ENCODE measurements around the gene RNF150.

The RNF150 gene

GRCh38 chr4:141144207-141144606, 10.9 kb upstream of the RNF150 start:
- CTCF ChIA-PET: no interaction called here
- no peaks in the 10 kb centered on the region for H3K9me3 Mint-ChIP-seq
- DNase-seq: no peak
- no peak overlapping the region for H3K27ac Mint-ChIP-seq
- H3K36me3 Mint-ChIP-seq: no peaks in the 10 kb centered on the region
- no peaks in the 10 kb centered on the region for H3K4me1 Mint-ChIP-seq
- H3K27me3 Mint-ChIP-seq: peaks cover 4% of the 10 kb centered on the region
- H3K4me3 Mint-ChIP-seq: no peak overlapping the region

- no peak for DNase-seq
- CTCF ChIA-PET: no interaction called here
- Mint-ChIP-seq H3K27me3 (peaks cover under 1% of the 10 kb centered on the region), H3K4me1 (no peaks in the 10 kb centered on the region), H3K9me3 (no peaks in the 10 kb centered on the region), H3K4me3 (no peak overlapping the region), H3K36me3 (no peaks in the 10 kb centered on the region), H3K27ac (no peak overlapping the region)
These were observed 9.2 kb upstream of the RNF150 start for GRCh38 chr4:141142423-141142822.

GRCh38 chr4:141140391-141141200, 7.3 kb upstream of the RNF150 start:
- H3K27ac Mint-ChIP-seq: no peak overlapping the region
- H3K4me3 Mint-ChIP-seq: no peak overlapping the region
- H3K4me1 Mint-ChIP-seq: no peaks in the 10 kb centered on the region
- peaks cover 3% of the 10 kb centered on the region for H3K27me3 Mint-ChIP-seq
- no peaks in the 10 kb centered on the region for H3K36me3 Mint-ChIP-seq
- CTCF ChIA-PET: interaction anchor here (0.9 kb wide), 1 partner anchor 11 kb away, joined by 4 read pairs; no protein-coding TSS in a partner anchor
- DNase-seq: no peak
- no peaks in the 10 kb centered on the region for H3K9me3 Mint-ChIP-seq

- no peak overlapping the region for H3K27ac Mint-ChIP-seq
- peak overlapping the region; percentile 13 for H3K4me3 Mint-ChIP-seq
- no peaks in the 10 kb centered on the region for H3K36me3 Mint-ChIP-seq
- DNase-seq: no peak
- CTCF ChIA-PET: interaction anchor here (0.9 to 2.1 kb wide), 5 partner anchors 12 to 1707 kb away, joined by 3 to 5 read pairs (median 4); no protein-coding TSS in a partner anchor
- no peaks in the 10 kb centered on the region for H3K9me3 Mint-ChIP-seq
- H3K27me3 Mint-ChIP-seq: peaks cover 59% of the 10 kb centered on the region
- H3K4me1 Mint-ChIP-seq: peaks cover 12% of the 10 kb centered on the region
These were observed 1.0 kb upstream of the RNF150 start for GRCh38 chr4:141133999-141134995.

- peak; percentile 21 for DNase-seq
These were observed 542 bp downstream of the RNF150 start for GRCh38 chr4:141132709-141133145.

GRCh38 chr4:141132072-141132708, 1.1 kb downstream of the RNF150 start:
- Mint-ChIP-seq H3K27ac (no peak overlapping the region), H3K9me3 (no peaks in the 10 kb centered on the region), H3K27me3 (peaks cover 62% of the 10 kb centered on the region), H3K4me1 (peaks cover 12% of the 10 kb centered on the region), H3K36me3 (no peaks in the 10 kb centered on the region), H3K4me3 (peak overlapping the region; percentile 22)
- CTCF ChIA-PET: interaction anchor here (0.6 kb wide), 1 partner anchor 1524 kb away, joined by 3 read pairs; no protein-coding TSS in a partner anchor
- DNase-seq: no peak

More at GRCh38 chr4:141132709-141133145, 542 bp downstream of the RNF150 start:
- H3K27ac Mint-ChIP-seq: no peak overlapping the region
- peaks cover 12% of the 10 kb centered on the region for H3K4me1 Mint-ChIP-seq
- no peaks in the 10 kb centered on the region for H3K9me3 Mint-ChIP-seq
- CTCF ChIA-PET: interaction anchor here (0.6 to 2.1 kb wide), 3 partner anchors 192 to 1524 kb away, joined by 3 to 5 read pairs (median 3); no protein-coding TSS in a partner anchor
- H3K4me3 Mint-ChIP-seq: no peak overlapping the region
- H3K36me3 Mint-ChIP-seq: no peaks in the 10 kb centered on the region
- peaks cover 62% of the 10 kb centered on the region for H3K27me3 Mint-ChIP-seq

GRCh38 chr4:141131723-141132071, 1.6 kb downstream of the RNF150 start:
- no peaks in the 10 kb centered on the region for H3K9me3 Mint-ChIP-seq
- H3K27ac Mint-ChIP-seq: no peak overlapping the region
- peak overlapping the region; percentile 22 for H3K4me3 Mint-ChIP-seq
- peaks cover 62% of the 10 kb centered on the region for H3K27me3 Mint-ChIP-seq
- CTCF ChIA-PET: no interaction called here
- peaks cover 12% of the 10 kb centered on the region for H3K4me1 Mint-ChIP-seq
- DNase-seq: no peak
- no peaks in the 10 kb centered on the region for H3K36me3 Mint-ChIP-seq

- no peak overlapping the region for H3K4me3 Mint-ChIP-seq
- CTCF ChIA-PET: no interaction called here
- no peak for DNase-seq
These were observed 2.2 kb downstream of the RNF150 start for GRCh38 chr4:141130947-141131605.

GRCh38 chr4:141127884-141128283, 5.4 kb downstream of the RNF150 start:
- CTCF ChIA-PET: no interaction called here
- no peaks in the 10 kb centered on the region for H3K9me3 Mint-ChIP-seq
- H3K36me3 Mint-ChIP-seq: no peaks in the 10 kb centered on the region
- no peak for DNase-seq
- H3K27ac Mint-ChIP-seq: no peak overlapping the region
- H3K4me3 Mint-ChIP-seq: no peak overlapping the region
- H3K4me1 Mint-ChIP-seq: peaks cover 6% of the 10 kb centered on the region
- H3K27me3 Mint-ChIP-seq: peaks cover 37% of the 10 kb centered on the region

More at GRCh38 chr4:141130947-141131605, 2.2 kb downstream of the RNF150 start:
- Mint-ChIP-seq H3K4me1 (peaks cover 12% of the 10 kb centered on the region), H3K9me3 (no peaks in the 10 kb centered on the region), H3K27me3 (peaks cover 62% of the 10 kb centered on the region), H3K27ac (no peak overlapping the region), H3K36me3 (no peaks in the 10 kb centered on the region)

GRCh38 chr4:141126769-141127168, 6.5 kb downstream of the RNF150 start:
- no peak for DNase-seq
- H3K36me3 Mint-ChIP-seq: no peaks in the 10 kb centered on the region
- H3K4me3 Mint-ChIP-seq: no peak overlapping the region
- peaks cover 26% of the 10 kb centered on the region for H3K27me3 Mint-ChIP-seq
- H3K9me3 Mint-ChIP-seq: no peaks in the 10 kb centered on the region
- H3K4me1 Mint-ChIP-seq: peaks cover 1% of the 10 kb centered on the region
- H3K27ac Mint-ChIP-seq: no peak overlapping the region
- CTCF ChIA-PET: no interaction called here

- H3K36me3 Mint-ChIP-seq: no peaks in the 10 kb centered on the region
- H3K27ac Mint-ChIP-seq: no peak overlapping the region
- H3K27me3 Mint-ChIP-seq: peaks cover 5% of the 10 kb centered on the region
- H3K4me1 Mint-ChIP-seq: no peaks in the 10 kb centered on the region
- DNase-seq: no peak
- H3K9me3 Mint-ChIP-seq: no peaks in the 10 kb centered on the region
- CTCF ChIA-PET: no interaction called here
- no peak overlapping the region for H3K4me3 Mint-ChIP-seq
These were observed 9.0 kb downstream of the RNF150 start for GRCh38 chr4:141124224-141124623.

GRCh38 chr4:141121768-141122454, 11.4 kb downstream of the RNF150 start:
- Mint-ChIP-seq H3K9me3 (no peaks in the 10 kb centered on the region), H3K4me1 (no peaks in the 10 kb centered on the region), H3K27me3 (no peaks in the 10 kb centered on the region), H3K36me3 (no peaks in the 10 kb centered on the region), H3K27ac (no peak overlapping the region), H3K4me3 (no peak overlapping the region)
- DNase-seq: no peak
- CTCF ChIA-PET: interaction anchor here (1.0 kb wide), 1 partner anchor 12 kb away, joined by 4 read pairs; the partner anchor contains the start of gene RNF150

- Mint-ChIP-seq H3K27ac (no peak overlapping the region), H3K36me3 (no peaks in the 10 kb centered on the region), H3K4me3 (no peak overlapping the region), H3K9me3 (no peaks in the 10 kb centered on the region), H3K27me3 (no peaks in the 10 kb centered on the region), H3K4me1 (no peaks in the 10 kb centered on the region)
- CTCF ChIA-PET: no interaction called here
- no peak for DNase-seq
These were observed 12.2 kb downstream of the RNF150 start for GRCh38 chr4:141121101-141121500.
